Psoas muscle (tissue), 8 donors: Measurements from ENCODE around the gene MYO1C. TPM values are rescaled to one million over a fixed set of nuclear protein-coding genes. Genes with fewer than 3 reads are reported as not detected.

Experiments
- ATAC-seq, 4 donors: fragments of 200-7000 bp; cut with Tn5 transposase; one replicate each; pipeline ENCODE4 v1.9.1; 2020; ENCODE audit warnings: moderate library complexity in 3 of 4, mild to moderate bottlenecking in 2 of 4
- DNase-seq, 2 donors: peaks; one replicate each; pipeline ENCODE4 v3.0.0-alpha.2; 2020
- H3K27ac ChIP-seq: fragments of 200-600 bp; one replicate; pipeline ENCODE4 v1.8.0; 2022
- H3K27me3 ChIP-seq, 3 donors: fragments of 200-600 bp in 1 of 3; one replicate each; pipeline versions ENCODE4 v1.6.1 to v1.8.0; 2013 to 2022; ENCODE audit warnings: low read length in 2 of 3, mild to moderate bottlenecking in 2 of 3, moderate library complexity in 1 of 3; ENCODE audit not compliant: insufficient read depth in 3 of 3
- H3K36me3 ChIP-seq, 2 donors: fragments of 200-600 bp in 1 of 2; one replicate each; pipeline versions ENCODE4 v1.6.1 to v1.8.0; 2013 to 2022; ENCODE audit warnings: low read depth in 1 of 2, mild to moderate bottlenecking in 1 of 2, moderate library complexity in 1 of 2; ENCODE audit not compliant: insufficient read depth in 1 of 2
- H3K4me1 ChIP-seq: fragments of 200-600 bp; one replicate; pipeline ENCODE4 v1.8.0; 2022
- H3K4me3 ChIP-seq: fragments of 200-600 bp; one replicate; pipeline ENCODE4 v1.8.0; 2022; ENCODE audit warnings: mild to moderate bottlenecking
- H3K9me3 ChIP-seq: fragments of 200-600 bp; one replicate; pipeline ENCODE4 v1.8.0; 2022
- CTCF ChIP-seq: fragments of 200-600 bp; IDR thresholded peaks from one replicate; pipeline ENCODE4 v1.8.0; 2022; ENCODE audit warnings: antibody characterized with exemption
- WGBS, 3 donors: extraction: QIAGEN DNeasy Blood & Tissue Kit; methylation state at CpG; one replicate each; pipeline versions ENCODE4 v1.1.6 to v1.1.7; 2013; 5-methylcytosine and 5-hydroxymethylcytosine counted together
- intact Hi-C, 2 donors: fragments of 100-400 bp; cut with DNase I; formaldehyde crosslinking; loops; one replicate each; pipeline versions ENCODE4 v1.11.0 to v1.14.2; 2022
- polyA plus RNA-seq, 3 donors: library from polyadenylated mRNA; stranded (reverse); fragments of 200-250 nt; gene quantifications; one replicate each; pipeline ENCODE4 v1.2.3, GENCODE V29; 2013
- total RNA-seq, 4 donors: library from RNA; stranded (reverse); fragmentation: NEBNext Ultra II Directional in 2 of 4; extraction: Animal tissue kit (Norgen Biotek cat#: 25700) in 2 of 4; gene quantifications; one replicate each; pipeline versions ENCODE4 v1.2.1 to v1.2.4, GENCODE V29; 2021 to 2023
- donor health status: healthy with polysubstance abuse.
- donor health status: DM: no; HTN: no; CAD: no; lungs with moderate emphysema.
- donor health status: Bipolar disorder and iron deficiency.
- donor health status: healthy.
- donor health status: DM: yes; HTN: yes; CAD: no.
- donor health status: DM: no; HTN: no; CAD: no.
- donor health status: DM: no; HTN: no; CAD: no.
- donor health status: DM: yes; HTN: yes; CAD: no.

The MYO1C gene
- total and polyA plus RNA-seq, 7 donors = 24.0 to 82.7 (median 68.1) TPM

- no peaks in the 10 kb centered on the region for H3K27me3 ChIP-seq
- peak within 1 kb of the TSS; percentile 96 for H3K27ac ChIP-seq
- intact Hi-C loops = loop anchor here (5.0 kb wide), 3 partner anchors 59 to 239 kb away; partner anchors contain the start of genes CRK (in 1 of the 2) and TRARG1 (in 1 of the 2)
- no peak for TF ChIP-seq CTCF
- H3K36me3 ChIP-seq = peaks cover 0 to 26% of the 10 kb centered on the region in 2 donors
- peak; percentile 98 to 99 for DNase-seq
- 0 to 1% (median 0%) methylated on average over 79 to 91 of the region's 91 CpGs for WGBS, 3 donors
- H3K4me1 ChIP-seq = peaks cover 56% of the 10 kb centered on the region
- peak within 1 kb of the TSS; percentile 99 for H3K4me3 ChIP-seq
- no peaks in the 10 kb centered on the region for H3K9me3 ChIP-seq
- peak; percentile 94 to 97 (median 96) for ATAC-seq
These were observed 24.1 kb upstream of the MYO1C start, which contains the start of gene INPP5K for GRCh38 chr17:1516388-1517161. Gene INPP5K, minus strand, starts transcription at chr17:1516612. Its CDS starts 113 bp downstream, at chr17:1516499.

GRCh38 chr17:1515640-1516387 is 23.3 kb upstream of the MYO1C start:
- 0 to 1% (median 1%) methylated on average over 31 of the region's 31 CpGs for WGBS, 3 donors
- peaks cover 56% of the 10 kb centered on the region for H3K4me1 ChIP-seq
- DNase-seq = no peak
- peak overlapping the region; percentile 96 for H3K27ac ChIP-seq
- H3K9me3 ChIP-seq = no peaks in the 10 kb centered on the region
- peak; percentile 63 for TF ChIP-seq CTCF
- intact Hi-C loops = loop anchor here (2.0 to 5.0 kb wide), 5 partner anchors 59 to 239 kb away; partner anchors contain the start of genes CRK (in 1 of the 2) and TRARG1 (in 1 of the 2)
- no peaks in the 10 kb centered on the region for H3K27me3 ChIP-seq
- H3K36me3 ChIP-seq = peaks cover 0 to 26% of the 10 kb centered on the region in 2 donors
- peak; percentile 29 to 69 (median 47) for ATAC-seq
- peak overlapping the region; percentile 99 for H3K4me3 ChIP-seq

GRCh38 chr17:1512351-1512750 is 19.9 kb upstream of the MYO1C start:
- no peak for TF ChIP-seq CTCF
- Histone ChIP-seq H3K4me1 (peaks cover 44% of the 10 kb centered on the region), H3K36me3 (peaks cover 0 to 39% of the 10 kb centered on the region in 2 donors), H3K9me3 (no peaks in the 10 kb centered on the region), H3K27ac (peak overlapping the region; percentile 63), H3K4me3 (no peak overlapping the region), H3K27me3 (no peaks in the 10 kb centered on the region)
- intact Hi-C loops = loop anchor here in 1 of 2 donors (2.0 kb wide), 1 partner anchor 18 kb away; no protein-coding TSS in a partner anchor
- ATAC-seq = no peak
- WGBS, 3 donors = 80 to 97% (median 87%) methylated on average over 2 of the region's 2 CpGs
- no peak for DNase-seq

GRCh38 chr17:1511756-1512321 is 19.4 kb upstream of the MYO1C start:
- DNase-seq (no peak), ATAC-seq (no peak)
- no peak for TF ChIP-seq CTCF
- Histone ChIP-seq H3K27me3 (no peaks in the 10 kb centered on the region), H3K27ac (peak overlapping the region; percentile 63), H3K36me3 (peaks cover 0 to 43% of the 10 kb centered on the region in 2 donors), H3K4me3 (no peak overlapping the region), H3K9me3 (no peaks in the 10 kb centered on the region), H3K4me1 (peaks cover 42% of the 10 kb centered on the region)
- WGBS, 3 donors = 35 to 50% (median 38%) methylated on average over 7 of the region's 7 CpGs
- intact Hi-C loops = loop anchor here in 1 of 2 donors (2.0 kb wide), 1 partner anchor 17 kb away; no protein-coding TSS in a partner anchor
